Spleen (tissue), 7 donors: ENCODE results near the gene UNC93A.

Experiments used
- POLR2A ChIP-seq, 3 donors: fragments of 450-650 bp; IDR thresholded peaks; one replicate each; pipeline ENCODE4 v1.5.1; 2017; ENCODE audit warnings: antibody characterized with exemption in 3 of 3, mild to moderate bottlenecking in 1 of 3
- TF ChIP-seq, protein P1 (sequence below), 11 experiments: fragments of 200-600 bp in 7 of 11; fragments of 450-650 bp in 4 of 11; sonication (generic) in 4 of 11; IDR thresholded peaks in 8 of 11; conservative IDR thresholded peaks in 3 of 11; 1 replicate in 7 of 11; 2 replicates in 4 of 11; pipeline versions ENCODE4 v1.4.0 to v1.8.0; 2016 to 2021; ENCODE audit warnings: antibody characterized with exemption in 11 of 11, inconsistent platforms in 4 of 11, mild to moderate bottlenecking in 1 of 11
- donor health status: DM: no; HTN: no; CAD: no; lungs with moderate emphysema.
- donor health status: DM: no; HTN: no; CAD: no.
- donor health status: DM: no; HTN: no; CAD: no.

GRCh38 chr6:167276772-167277533, 14.2 kb upstream of the UNC93A start:
- TF ChIP-seq, protein P1, sequence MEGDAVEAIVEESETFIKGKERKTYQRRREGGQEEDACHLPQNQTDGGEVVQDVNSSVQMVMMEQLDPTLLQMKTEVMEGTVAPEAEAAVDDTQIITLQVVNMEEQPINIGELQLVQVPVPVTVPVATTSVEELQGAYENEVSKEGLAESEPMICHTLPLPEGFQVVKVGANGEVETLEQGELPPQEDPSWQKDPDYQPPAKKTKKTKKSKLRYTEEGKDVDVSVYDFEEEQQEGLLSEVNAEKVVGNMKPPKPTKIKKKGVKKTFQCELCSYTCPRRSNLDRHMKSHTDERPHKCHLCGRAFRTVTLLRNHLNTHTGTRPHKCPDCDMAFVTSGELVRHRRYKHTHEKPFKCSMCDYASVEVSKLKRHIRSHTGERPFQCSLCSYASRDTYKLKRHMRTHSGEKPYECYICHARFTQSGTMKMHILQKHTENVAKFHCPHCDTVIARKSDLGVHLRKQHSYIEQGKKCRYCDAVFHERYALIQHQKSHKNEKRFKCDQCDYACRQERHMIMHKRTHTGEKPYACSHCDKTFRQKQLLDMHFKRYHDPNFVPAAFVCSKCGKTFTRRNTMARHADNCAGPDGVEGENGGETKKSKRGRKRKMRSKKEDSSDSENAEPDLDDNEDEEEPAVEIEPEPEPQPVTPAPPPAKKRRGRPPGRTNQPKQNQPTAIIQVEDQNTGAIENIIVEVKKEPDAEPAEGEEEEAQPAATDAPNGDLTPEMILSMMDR (IDR thresholded peaks at IDR 0.05 in 8 of 11, conservative IDR thresholded peaks at IDR 0.05 in 3 of 11) = no peak
- TF ChIP-seq POLR2A (IDR thresholded peaks at IDR 0.05) = no peak
